Endothelial cell of umbilical vein (primary cell): Measurements from ENCODE around the gene DGKA. TPM values are rescaled to one million over a fixed set of nuclear protein-coding genes. Genes with fewer than 3 reads are reported as not detected.

Experiments used
- BruUV-seq: library from RNA; stranded (reverse); fragments of 400-500 nt; replicated peaks from 2 replicates; lab custom pipeline; 2021; lab: Mats Ljungman, UMichigan
- CTCF ChIA-PET: fragments of 300-600, 350-600 bp; sonication (Branson Sonifier 250); formaldehyde crosslinking; loops from one replicate; lab custom pipeline; 2021; ENCODE audit warnings: antibody characterized with exemption, inconsistent platforms; lab: Charles Lee
- POLR2A ChIA-PET: fragments of 300-600, 350-600 bp; sonication (Branson Sonifier 250); formaldehyde crosslinking; loops from one replicate; lab custom pipeline; 2021; ENCODE audit warnings: antibody characterized with exemption, inconsistent platforms; lab: Charles Lee
- DNase-seq: peaks from one replicate; pipeline ENCODE4 v3.0.0-alpha.2; 2011; ENCODE audit warnings: low read depth, low spot score
- FAIRE-seq: peaks from 2 replicates; lab custom pipeline; 2011; peaks lifted over from hg19 to GRCh38; lab: Jason Lieb, UNC
- H2AFZ ChIP-seq: 2 replicates; pipeline ENCODE4 v1.6.0; 2012; ENCODE audit warnings: low read depth, low read length, control low read depth, inconsistent platforms
- H3K27ac ChIP-seq: 2 replicates; pipeline ENCODE4 v1.5.1; 2011; ENCODE audit warnings: low read depth, mild to moderate bottlenecking, control low read depth, low read length, moderate library complexity; ENCODE audit not compliant: insufficient read depth
- H3K27me3 ChIP-seq, 2 experiments: 2 replicates each; pipeline versions ENCODE4 v1.6.0 to v1.6.1; 2011; ENCODE audit warnings: low read length in 2 of 2, mixed read lengths in 1 of 2; ENCODE audit not compliant: control insufficient read depth in 2 of 2, insufficient read depth in 2 of 2
- H3K36me3 ChIP-seq, 2 experiments: 2 replicates in 1 of 2; 3 replicates in 1 of 2; pipeline ENCODE4 v1.5.1; 2011; ENCODE audit warnings: low read length in 2 of 2, mild to moderate bottlenecking in 1 of 2, moderate library complexity in 1 of 2; ENCODE audit not compliant: control insufficient read depth in 2 of 2, insufficient read depth in 2 of 2; ENCODE audit errors: extremely low read depth in 1 of 2
- H3K4me1 ChIP-seq: 3 replicates; pipeline ENCODE4 v1.5.1; 2011; ENCODE audit warnings: mild to moderate bottlenecking, low read length; ENCODE audit not compliant: control insufficient read depth, insufficient read depth; ENCODE audit errors: extremely low read depth
- H3K4me2 ChIP-seq: 2 replicates; pipeline ENCODE4 v1.6.1; 2011; ENCODE audit warnings: low read length, control low read depth, mixed read lengths; ENCODE audit not compliant: insufficient read depth
- H3K4me3 ChIP-seq, 3 experiments: fragments of 200-600 bp in 1 of 3; sonication (generic), shearing (Covaris generic) in 1 of 3; replicated peaks in 1 of 3; 2 replicates each; pipeline ENCODE4 v1.5.1; 2011 to 2016; ENCODE audit warnings: control low read depth in 3 of 3, low read length in 3 of 3, mild to moderate bottlenecking in 2 of 3, inconsistent platforms in 1 of 3, low read depth in 1 of 3, moderate library complexity in 1 of 3; ENCODE audit not compliant: insufficient read depth in 1 of 3
- H3K79me2 ChIP-seq: 2 replicates; pipeline ENCODE4 v1.6.0; 2012; ENCODE audit warnings: low read length, inconsistent platforms; ENCODE audit not compliant: control insufficient read depth, insufficient read depth
- H3K9ac ChIP-seq: replicated peaks from 2 replicates; pipeline ENCODE3; 2011; ENCODE audit warnings: low read length, control low read depth; ENCODE audit not compliant: insufficient read depth; ENCODE audit errors: extremely low read depth
- H3K9me1 ChIP-seq: replicated peaks from 3 replicates; pipeline ENCODE4 v1.6.0; 2011; ENCODE audit warnings: mild to moderate bottlenecking, low read length; ENCODE audit not compliant: control insufficient read depth, insufficient read depth; ENCODE audit errors: extremely low read depth
- H3K9me3 ChIP-seq: replicated peaks from 2 replicates; pipeline ENCODE4 v1.5.1; 2012; ENCODE audit warnings: low read length, inconsistent platforms; ENCODE audit not compliant: control insufficient read depth, insufficient read depth
- H4K20me1 ChIP-seq: replicated peaks from 2 replicates; pipeline ENCODE3; 2011; ENCODE audit warnings: mild to moderate bottlenecking, low read length; ENCODE audit not compliant: control insufficient read depth, insufficient read depth; ENCODE audit errors: extremely low read depth
- CTCF ChIP-seq, 2 donors: IDR thresholded peaks; 1 replicate in 1 of 2; 2 replicates in 1 of 2; pipeline ENCODE4 v1.5.1; 2011; ENCODE audit warnings: low read length in 2 of 2, mild to moderate bottlenecking in 2 of 2, moderate library complexity in 2 of 2, control low read depth in 1 of 2, inconsistent platforms in 1 of 2, low read depth in 1 of 2; ENCODE audit not compliant: insufficient read depth in 1 of 2; ENCODE audit errors: extremely low read depth in 1 of 2
- EZH2 ChIP-seq: IDR thresholded peaks from 2 replicates; pipeline ENCODE4 v1.6.1; 2012; ENCODE audit warnings: borderline replicate concordance, low read depth, mild to moderate bottlenecking, moderate library complexity, low read length, inconsistent platforms; ENCODE audit not compliant: severe bottlenecking
- FOS ChIP-seq: IDR thresholded peaks from 2 replicates; pipeline ENCODE4 v1.6.1; 2011; ENCODE audit warnings: mild to moderate bottlenecking, low read length, moderate library complexity, borderline replicate concordance; ENCODE audit not compliant: insufficient read depth
- GATA2 ChIP-seq: IDR thresholded peaks from 2 replicates; pipeline ENCODE4 v1.7.0; 2011; ENCODE audit warnings: low read depth, mild to moderate bottlenecking, moderate library complexity, mixed read lengths, low read length; ENCODE audit not compliant: insufficient read length, insufficient read depth
- JUN ChIP-seq: IDR thresholded peaks from 2 replicates; pipeline ENCODE4 v1.6.1; 2011; ENCODE audit warnings: borderline replicate concordance, low read depth; ENCODE audit not compliant: insufficient read length, insufficient read depth
- MAX ChIP-seq: IDR thresholded peaks from 2 replicates; pipeline ENCODE4 v1.6.1; 2011; ENCODE audit not compliant: insufficient read depth, insufficient read length
- MYC ChIP-seq: IDR thresholded peaks from one replicate; pipeline ENCODE4 v1.6.1; 2011; ENCODE audit warnings: mild to moderate bottlenecking, low read depth, low read length
- POLR2A ChIP-seq: IDR thresholded peaks from 2 replicates; pipeline ENCODE4 v1.6.1; 2012; ENCODE audit warnings: low read depth, mild to moderate bottlenecking, control low read depth, low read length
- POLR2AphosphoS5 ChIP-seq: IDR thresholded peaks from 2 replicates; pipeline ENCODE4 v1.6.1; 2012; ENCODE audit warnings: low read depth, mild to moderate bottlenecking, control low read depth, low read length, moderate library complexity; ENCODE audit not compliant: insufficient read depth
- dilution Hi-C: fragments of 300-500 bp; cut with MboI; formaldehyde crosslinking; loops from one replicate; pipeline ENCODE4 v1.15.0; 2019; ENCODE audit warnings: low sequenced_read_pairs; ENCODE audit not compliant: extremely low pct_ligation_motif_present
- intact Hi-C: fragments of 100-400 bp; cut with micrococcal nuclease; formaldehyde crosslinking; loops from one replicate; pipeline ENCODE4 v1.10.0; 2022
- polyA plus RNA-seq, 4 experiments: library from polyadenylated mRNA; depleted of rRNA in 3 of 4; stranded (reverse) in 3 of 4; unstranded in 1 of 4; fragments of >200 nt; gene quantifications; 2 replicates each; pipeline versions ENCODE4 v1.2.1 to v1.2.3, GENCODE V29; 2011 to 2012; ENCODE audit warnings: missing spikeins in 1 of 4
- total RNA-seq: library from RNA; stranded (reverse); gene quantifications from 2 replicates; pipeline ENCODE4 v1.2.3, GENCODE V29; 2021

The DGKA gene
- total and polyA plus RNA-seq, 2 donors (not counting 3 experiments of a cell fraction or from before 2014, with no cell fraction given) = 49.8 to 53.2 TPM

GRCh38 chr12:55925371-55925770, 5.6 kb upstream of the DGKA start:
- Histone ChIP-seq H3K9me1 (no peaks in the 10 kb centered on the region), H3K9ac (no peak overlapping the region), H2AFZ (no peak overlapping the region), H3K79me2 (peaks cover 38% of the 10 kb centered on the region), H3K27ac (no peak overlapping the region), H3K36me3 (no peaks in the 10 kb centered on the region), H3K27me3 (no peaks in the 10 kb centered on the region), H4K20me1 (no peaks in the 10 kb centered on the region), H3K9me3 (no peaks in the 10 kb centered on the region), H3K4me3 (no peak overlapping the region), H3K4me2 (peak overlapping the region; percentile 89), H3K4me1 (peaks cover 16% of the 10 kb centered on the region)
- intact Hi-C loops = no loop called here
- CTCF ChIA-PET = interaction anchor here (1.3 to 3.9 kb wide), 4 partner anchors 95 to 187 kb away, joined by 5 to 30 read pairs (median 12); partner anchors contain the start of genes DNAJC14, ORMDL2 and SARNP
- DNase-seq (no peak), FAIRE-seq (peak; percentile 4)
- no peak for TF ChIP-seq MYC
- TF ChIP-seq MAX = no peak
- TF ChIP-seq POLR2A = no peak
- no peak for TF ChIP-seq GATA2
- no peak for TF ChIP-seq POLR2AphosphoS5
- TF ChIP-seq JUN = no peak
- TF ChIP-seq CTCF (IDR thresholded peaks at IDR 0.05; ENCODE audit: extremely low read depth in 1 of 2, insufficient read depth in 1 of 2, low read depth in 1 of 2, low read length in 2 of 2) = no peak
- TF ChIP-seq FOS = no peak
- TF ChIP-seq EZH2 = no peak
- POLR2A ChIA-PET = interaction anchor here (3.9 kb wide), 1 partner anchor 95 kb away, joined by 15 read pairs; the partner anchor contains the start of gene DNAJC14
- BruUV-seq = no TSS peak
- dilution Hi-C loops = no loop called here
